GM19372 (cell line): ENCODE data around the gene YES1.
"Not testable (repeated sequence)": the region's sequence is repeated elsewhere in the genome, so short reads cannot be mapped to it uniquely, and the experiment has no call there.

Experiments
- ATAC-seq: cut with Tn5 transposase; IDR thresholded peaks from one replicate; pipeline ENCODE4 v1.9.1; 2021; ENCODE audit warnings: mild to moderate bottlenecking, low read depth, moderate library complexity; ENCODE audit not compliant: unreplicated experiment

Gene YES1

GRCh38 chr18:795383-795782, 16.7 kb downstream of the YES1 start:
- ATAC-seq = not testable (repeated sequence)

- ATAC-seq = no peak
Measured at GRCh38 chr18:789397-789796, 22.6 kb downstream of the YES1 start.

GRCh38 chr18:785242-785641, 26.8 kb downstream of the YES1 start:
- no peak for ATAC-seq

- ATAC-seq = no peak
Measured at GRCh38 chr18:784470-785172, 27.4 kb downstream of the YES1 start.

- no peak for ATAC-seq
Measured at GRCh38 chr18:778194-778927, 33.7 kb downstream of the YES1 start.

GRCh38 chr18:777021-777420, 35.0 kb downstream of the YES1 start:
- ATAC-seq = no peak

- ATAC-seq = not testable (repeated sequence)
Measured at GRCh38 chr18:776044-776443, 36.0 kb downstream of the YES1 start.

- no peak for ATAC-seq
Measured at GRCh38 chr18:774811-775210, 37.2 kb downstream of the YES1 start.

GRCh38 chr18:773980-774624, 37.9 kb downstream of the YES1 start:
- no peak for ATAC-seq

- ATAC-seq = no peak
Measured at GRCh38 chr18:770583-770961, 41.5 kb downstream of the YES1 start.

- no peak for ATAC-seq
Measured at GRCh38 chr18:767961-768360, 44.1 kb downstream of the YES1 start.

GRCh38 chr18:767084-767882, 44.8 kb downstream of the YES1 start:
- no peak for ATAC-seq

- ATAC-seq = no peak
Measured at GRCh38 chr18:766550-766860, 45.5 kb downstream of the YES1 start.

GRCh38 chr18:765764-766549, 46.1 kb downstream of the YES1 start:
- no peak for ATAC-seq

GRCh38 chr18:759864-760263, 52.2 kb downstream of the YES1 start:
- not testable (repeated sequence) for ATAC-seq

GRCh38 chr18:755506-755905, 56.5 kb downstream of the YES1 start:
- ATAC-seq = no peak

GRCh38 chr18:754656-755055, 57.4 kb downstream of the YES1 start:
- ATAC-seq = no peak

- no peak for ATAC-seq
Measured at GRCh38 chr18:750456-750855, 61.6 kb downstream of the YES1 start.

GRCh38 chr18:744832-745597, 67.0 kb downstream of the YES1 start:
- no peak for ATAC-seq
